Ishikawa (cell line): ENCODE measurements around the gene RNLS.

Experiments
- CEBPB ChIP-seq: IDR thresholded peaks from 2 replicates; pipeline ENCODE4 v1.6.1; 2012
- CREB1 ChIP-seq: IDR thresholded peaks from 2 replicates; pipeline ENCODE4 v1.6.1; 2012; ENCODE audit warnings: low read depth
- RAD21 ChIP-seq: IDR thresholded peaks from 2 replicates; pipeline ENCODE4 v1.6.1; 2012; ENCODE audit warnings: low read depth
- YY1 ChIP-seq: IDR thresholded peaks from 2 replicates; pipeline ENCODE4 v1.6.1; 2012; ENCODE audit warnings: low read depth
- TF ChIP-seq, protein P1 (sequence below): IDR thresholded peaks from 2 replicates; pipeline ENCODE4 v1.6.1; 2012
- TF ChIP-seq, protein P2 (sequence below): IDR thresholded peaks from 2 replicates; pipeline ENCODE4 v1.6.1; 2012; ENCODE audit warnings: low read depth, mild to moderate bottlenecking

DNA sequence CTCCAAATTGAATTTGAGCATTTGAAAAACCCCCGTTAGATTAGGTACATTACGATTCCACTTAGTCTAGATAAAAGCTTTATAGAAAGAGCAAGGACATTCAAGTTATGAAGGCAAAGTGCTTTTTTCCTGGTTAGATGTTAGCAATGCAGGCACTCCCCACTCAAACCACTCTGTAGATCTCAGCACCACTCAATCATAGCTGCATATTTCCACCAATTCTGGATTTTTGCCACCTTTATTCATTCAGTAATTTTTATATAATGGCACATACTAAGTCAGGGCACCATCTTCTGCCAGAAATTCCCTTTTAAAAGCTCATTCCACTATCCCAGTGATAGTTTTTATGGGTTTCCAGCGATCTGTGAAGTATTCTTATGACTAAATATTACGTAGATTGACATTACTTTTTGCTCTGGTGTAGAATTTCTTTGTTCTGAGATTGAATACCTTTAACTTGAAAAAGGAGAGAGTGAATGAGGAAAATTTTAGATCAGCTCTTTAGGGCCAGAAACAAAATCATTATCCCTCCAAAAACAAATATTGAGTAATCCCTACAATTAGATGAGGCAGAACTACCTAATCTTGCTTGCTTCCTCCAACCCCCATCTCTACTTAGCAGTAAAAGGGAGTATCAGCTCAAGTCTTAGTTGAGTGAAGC lies 51.6 kb downstream of the RNLS start:
- no peak for TF ChIP-seq RAD21
- TF ChIP-seq, protein P1, sequence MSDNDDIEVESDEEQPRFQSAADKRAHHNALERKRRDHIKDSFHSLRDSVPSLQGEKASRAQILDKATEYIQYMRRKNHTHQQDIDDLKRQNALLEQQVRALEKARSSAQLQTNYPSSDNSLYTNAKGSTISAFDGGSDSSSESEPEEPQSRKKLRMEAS = no peak
- TF ChIP-seq YY1 = no peak
- TF ChIP-seq CREB1 = no peak
- TF ChIP-seq CEBPB = no peak
- TF ChIP-seq, protein P2, sequence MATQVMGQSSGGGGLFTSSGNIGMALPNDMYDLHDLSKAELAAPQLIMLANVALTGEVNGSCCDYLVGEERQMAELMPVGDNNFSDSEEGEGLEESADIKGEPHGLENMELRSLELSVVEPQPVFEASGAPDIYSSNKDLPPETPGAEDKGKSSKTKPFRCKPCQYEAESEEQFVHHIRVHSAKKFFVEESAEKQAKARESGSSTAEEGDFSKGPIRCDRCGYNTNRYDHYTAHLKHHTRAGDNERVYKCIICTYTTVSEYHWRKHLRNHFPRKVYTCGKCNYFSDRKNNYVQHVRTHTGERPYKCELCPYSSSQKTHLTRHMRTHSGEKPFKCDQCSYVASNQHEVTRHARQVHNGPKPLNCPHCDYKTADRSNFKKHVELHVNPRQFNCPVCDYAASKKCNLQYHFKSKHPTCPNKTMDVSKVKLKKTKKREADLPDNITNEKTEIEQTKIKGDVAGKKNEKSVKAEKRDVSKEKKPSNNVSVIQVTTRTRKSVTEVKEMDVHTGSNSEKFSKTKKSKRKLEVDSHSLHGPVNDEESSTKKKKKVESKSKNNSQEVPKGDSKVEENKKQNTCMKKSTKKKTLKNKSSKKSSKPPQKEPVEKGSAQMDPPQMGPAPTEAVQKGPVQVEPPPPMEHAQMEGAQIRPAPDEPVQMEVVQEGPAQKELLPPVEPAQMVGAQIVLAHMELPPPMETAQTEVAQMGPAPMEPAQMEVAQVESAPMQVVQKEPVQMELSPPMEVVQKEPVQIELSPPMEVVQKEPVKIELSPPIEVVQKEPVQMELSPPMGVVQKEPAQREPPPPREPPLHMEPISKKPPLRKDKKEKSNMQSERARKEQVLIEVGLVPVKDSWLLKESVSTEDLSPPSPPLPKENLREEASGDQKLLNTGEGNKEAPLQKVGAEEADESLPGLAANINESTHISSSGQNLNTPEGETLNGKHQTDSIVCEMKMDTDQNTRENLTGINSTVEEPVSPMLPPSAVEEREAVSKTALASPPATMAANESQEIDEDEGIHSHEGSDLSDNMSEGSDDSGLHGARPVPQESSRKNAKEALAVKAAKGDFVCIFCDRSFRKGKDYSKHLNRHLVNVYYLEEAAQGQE = no peak
